H9 (cell line): ENCODE measurements around the gene NECAP2. TPM values are rescaled to one million over a fixed set of nuclear protein-coding genes. Genes with fewer than 3 reads are reported as not detected.

ENCODE experiments used
- DNase-seq: peaks from one replicate; pipeline ENCODE4 v3.0.0-alpha.2; 2017
- H2AFZ ChIP-seq: one replicate; pipeline ENCODE4 v1.6.1; 2013; ENCODE audit warnings: mild to moderate bottlenecking, low read length, control low read depth, moderate library complexity
- H2AK5ac ChIP-seq: 2 replicates; pipeline ENCODE4 v1.6.1; 2013; ENCODE audit warnings: low read length, control low read depth, mixed read lengths; ENCODE audit not compliant: insufficient read length
- H2BK120ac ChIP-seq: one replicate; pipeline ENCODE4 v1.6.1; 2013; ENCODE audit warnings: low read depth, mild to moderate bottlenecking, low read length, control low read depth, inconsistent platforms; ENCODE audit not compliant: poor library complexity, severe bottlenecking
- H2BK12ac ChIP-seq: 2 replicates; pipeline ENCODE4 v1.6.1; 2013; ENCODE audit warnings: low read length, control low read depth, mixed read lengths, low read depth; ENCODE audit not compliant: insufficient read length
- H2BK15ac ChIP-seq: 2 replicates; pipeline ENCODE4 v1.6.1; 2013; ENCODE audit warnings: low read depth, low read length, control low read depth
- H2BK20ac ChIP-seq: one replicate; pipeline ENCODE4 v1.6.1; 2013; ENCODE audit warnings: low read depth, mild to moderate bottlenecking, low read length, control low read depth, inconsistent platforms; ENCODE audit not compliant: poor library complexity, severe bottlenecking
- H2BK5ac ChIP-seq: 2 replicates; pipeline ENCODE4 v1.6.1; 2013; ENCODE audit warnings: low read length, control low read depth, mixed read lengths; ENCODE audit not compliant: insufficient read length
- H3K14ac ChIP-seq: 2 replicates; pipeline ENCODE4 v1.6.1; 2013; ENCODE audit warnings: low read length, control low read depth; ENCODE audit not compliant: insufficient read depth
- H3K18ac ChIP-seq: 2 replicates; pipeline ENCODE4 v1.6.1; 2013; ENCODE audit warnings: low read depth, mild to moderate bottlenecking, mixed read lengths, low read length, control low read depth; ENCODE audit not compliant: insufficient read length
- H3K23ac ChIP-seq: 2 replicates; pipeline ENCODE4 v1.6.1; 2013; ENCODE audit warnings: low read length, control low read depth, mixed read lengths, low read depth; ENCODE audit not compliant: insufficient read length
- H3K23me2 ChIP-seq: 2 replicates; pipeline ENCODE4 v1.6.1; 2013; ENCODE audit warnings: low read depth, mild to moderate bottlenecking, mixed read lengths, low read length, control low read depth; ENCODE audit not compliant: insufficient read length, poor library complexity, severe bottlenecking
- H3K27ac ChIP-seq: 2 replicates; pipeline ENCODE4 v1.5.1; 2013; ENCODE audit warnings: low read length, control low read depth, mixed read lengths, low read depth; ENCODE audit not compliant: insufficient read length
- H3K27me3 ChIP-seq: 2 replicates; pipeline ENCODE4 v1.6.1; 2013; ENCODE audit warnings: low read length, control low read depth, inconsistent platforms; ENCODE audit not compliant: insufficient read depth
- H3K4ac ChIP-seq: 2 replicates; pipeline ENCODE4 v1.6.1; 2013; ENCODE audit warnings: low read depth, mild to moderate bottlenecking, control low read depth, inconsistent platforms, low read length, moderate library complexity
- H3K4me1 ChIP-seq: 2 replicates; pipeline ENCODE4 v1.6.1; 2013; ENCODE audit warnings: low read length, control low read depth, inconsistent platforms; ENCODE audit not compliant: insufficient read depth
- H3K4me2 ChIP-seq: 2 replicates; pipeline ENCODE4 v1.6.1; 2013; ENCODE audit warnings: low read length, control low read depth, mixed read lengths; ENCODE audit not compliant: insufficient read length, insufficient read depth
- H3K56ac ChIP-seq: 2 replicates; pipeline ENCODE4 v1.6.1; 2013; ENCODE audit warnings: low read depth, mild to moderate bottlenecking, mixed read lengths, low read length, control low read depth; ENCODE audit not compliant: insufficient read length
- H3K79me1 ChIP-seq: 2 replicates; pipeline ENCODE4 v1.6.1; 2013; ENCODE audit warnings: low read depth, mild to moderate bottlenecking, moderate library complexity, low read length, control low read depth, inconsistent platforms; ENCODE audit not compliant: insufficient read depth, poor library complexity, severe bottlenecking
- H3K79me2 ChIP-seq: 2 replicates; pipeline ENCODE4 v1.6.1; 2013; ENCODE audit warnings: low read length, control low read depth, inconsistent platforms; ENCODE audit not compliant: insufficient read depth
- H3K9ac ChIP-seq: 2 replicates; pipeline ENCODE4 v1.6.1; 2013; ENCODE audit warnings: low read length, control low read depth, mixed read lengths; ENCODE audit not compliant: insufficient read length; ENCODE audit errors: extremely low read depth
- H3K9me3 ChIP-seq: one replicate; pipeline ENCODE4 v1.6.1; 2013; ENCODE audit warnings: low read depth, low read length, inconsistent platforms; ENCODE audit not compliant: control insufficient read depth
- H3T11ph ChIP-seq: one replicate; pipeline ENCODE4 v1.6.1; 2013; ENCODE audit warnings: mild to moderate bottlenecking, low read length, control low read depth, inconsistent platforms
- H4K20me1 ChIP-seq: one replicate; pipeline ENCODE4 v1.6.1; 2013; ENCODE audit not compliant: control insufficient read depth, insufficient read length, insufficient read depth
- H4K5ac ChIP-seq: 2 replicates; pipeline ENCODE4 v1.6.1; 2013; ENCODE audit warnings: low read depth, mild to moderate bottlenecking, mixed read lengths, low read length, control low read depth; ENCODE audit not compliant: insufficient read length
- H4K8ac ChIP-seq: replicated peaks from 2 replicates; pipeline ENCODE4 v1.6.1; 2013; ENCODE audit warnings: low read length, control low read depth, mixed read lengths, low read depth; ENCODE audit not compliant: insufficient read length
- H4K91ac ChIP-seq: 2 replicates; pipeline ENCODE4 v1.6.1; 2013; ENCODE audit warnings: low read depth, mild to moderate bottlenecking, moderate library complexity, mixed read lengths, low read length, control low read depth; ENCODE audit not compliant: insufficient read length
- H3K27ac Mint-ChIP-seq, 3 experiments: 2 replicates in 2 of 3; 3 replicates in 1 of 3; pipeline ENCODE4 v1.8.0; 2020 to 2021; ENCODE audit warnings: mixed read lengths in 3 of 3, mild to moderate bottlenecking in 1 of 3, moderate library complexity in 1 of 3
- H3K27me3 Mint-ChIP-seq: 2 replicates; pipeline ENCODE4 v1.8.0; 2021; ENCODE audit warnings: low read depth, mild to moderate bottlenecking, moderate library complexity, mixed read lengths
- H3K36me3 Mint-ChIP-seq, 3 experiments: 2 replicates in 2 of 3; 3 replicates in 1 of 3; pipeline ENCODE4 v1.8.0; 2020 to 2021; ENCODE audit warnings: low read depth in 3 of 3, mixed read lengths in 3 of 3; ENCODE audit not compliant: insufficient read depth in 1 of 3
- H3K4me1 Mint-ChIP-seq, 2 experiments: 2 replicates each; pipeline ENCODE4 v1.8.0; 2020; ENCODE audit warnings: mixed read lengths in 2 of 2
- H3K4me3 Mint-ChIP-seq, 2 experiments: 2 replicates in 1 of 2; 3 replicates in 1 of 2; pipeline ENCODE4 v1.8.0; 2020 to 2021; ENCODE audit warnings: mild to moderate bottlenecking in 2 of 2, mixed read lengths in 2 of 2, moderate library complexity in 1 of 2
- H3K9me3 Mint-ChIP-seq, 2 experiments: 2 replicates in 1 of 2; 3 replicates in 1 of 2; pipeline ENCODE4 v1.8.0; 2020; ENCODE audit warnings: mild to moderate bottlenecking in 2 of 2, mixed read lengths in 2 of 2, moderate library complexity in 1 of 2
- WGBS: extraction: QIAGEN DNeasy Blood & Tissue Kit; methylation state at CpG from one replicate; pipeline ENCODE4 v1.1.7; 2013; ENCODE audit warnings: missing lambda C conversion rate, low lambda C conversion rate, mixed read lengths; ENCODE audit not compliant: insufficient read length; ENCODE audit errors: extremely low coverage; 5-methylcytosine and 5-hydroxymethylcytosine counted together
- total RNA-seq: library from RNA; stranded (reverse); gene quantifications from 2 replicates; pipeline ENCODE4 v1.2.1, GENCODE V29; 2021
- TF ChIP-seq, protein P1 (sequence below): fragments of 200-600 bp; sonication (generic); conservative IDR thresholded peaks from 3 replicates; pipeline ENCODE4 v1.8.0; 2021; ENCODE audit warnings: antibody characterized with exemption, mild to moderate bottlenecking

Gene NECAP2
- total RNA-seq, 1 experiment from 2014 or later, result 33.2 TPM

DNA sequence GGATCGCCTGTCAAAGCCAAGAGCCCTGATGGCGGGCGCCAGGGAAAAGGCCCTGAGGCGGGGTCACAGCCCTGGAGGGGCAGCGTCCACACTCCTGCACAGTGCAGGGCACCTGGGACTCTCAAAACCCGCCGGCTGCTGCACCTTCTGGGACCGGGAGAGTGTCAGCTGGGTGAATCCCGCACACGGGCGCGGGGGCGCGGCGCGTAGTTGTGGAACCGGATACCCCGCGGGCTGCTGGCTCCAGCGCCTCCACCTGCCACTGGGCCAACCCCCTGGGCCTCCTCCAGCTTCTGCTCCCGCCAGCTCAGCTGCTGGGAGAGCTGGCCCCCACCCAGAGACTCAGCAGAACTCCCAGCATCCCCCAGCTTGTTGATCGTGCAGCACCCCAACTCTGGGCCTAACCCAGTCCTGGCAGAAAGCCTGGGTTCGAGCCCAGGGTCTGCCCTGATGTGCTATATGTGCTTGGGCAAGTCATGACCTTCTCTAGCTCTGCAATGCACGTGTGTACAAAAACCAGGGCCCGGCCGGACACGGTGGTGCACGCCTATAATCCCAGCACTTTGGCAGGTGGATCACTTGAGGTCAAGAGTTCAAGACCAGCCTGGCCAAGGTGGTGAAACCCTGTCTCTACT lies 33.8 kb downstream of the NECAP2 start:
- H3K27ac ChIP-seq, result no peak overlapping the region
- no peaks in the 10 kb centered on the region for H3K4me1 Mint-ChIP-seq
- no peaks in the 10 kb centered on the region for H3K27me3 Mint-ChIP-seq
- H4K20me1 ChIP-seq, result no peaks in the 10 kb centered on the region
- no peak overlapping the region for H4K5ac ChIP-seq
- H3K23me2 ChIP-seq, result no peaks in the 10 kb centered on the region
- H3K27me3 ChIP-seq, result no peaks in the 10 kb centered on the region
- H3K18ac ChIP-seq, result no peak overlapping the region
- no peak overlapping the region for H2BK12ac ChIP-seq
- H3K36me3 Mint-ChIP-seq, result peaks cover 6 to 44% (median 35%) of the 10 kb centered on the region in 3 experiments
- H3K27ac Mint-ChIP-seq, result no peak overlapping the region; a peak in 1 of 7 replicates
- no peak overlapping the region for H3K4ac ChIP-seq
- H3K14ac ChIP-seq, result no peak overlapping the region
- no peak overlapping the region for H2BK120ac ChIP-seq
- no peak overlapping the region for H2AFZ ChIP-seq
- H3K56ac ChIP-seq, result no peak overlapping the region
- H2BK15ac ChIP-seq, result no peak overlapping the region
- no peak overlapping the region for H3K4me2 ChIP-seq
- no peak overlapping the region for H4K8ac ChIP-seq
- no peaks in the 10 kb centered on the region for H3K9me3 Mint-ChIP-seq
- H3K4me3 Mint-ChIP-seq, result no peak overlapping the region
- DNase-seq, result no peak
- H3K23ac ChIP-seq, result no peak overlapping the region
- H2BK5ac ChIP-seq, result no peak overlapping the region
- no peak overlapping the region for H4K91ac ChIP-seq
- H2AK5ac ChIP-seq, result no peak overlapping the region
- H3K79me1 ChIP-seq, result no peaks in the 10 kb centered on the region
- no peak overlapping the region for H3K9ac ChIP-seq
- H3K9me3 ChIP-seq, result no peaks in the 10 kb centered on the region
- no peak overlapping the region for H3T11ph ChIP-seq
- TF ChIP-seq, protein P1, sequence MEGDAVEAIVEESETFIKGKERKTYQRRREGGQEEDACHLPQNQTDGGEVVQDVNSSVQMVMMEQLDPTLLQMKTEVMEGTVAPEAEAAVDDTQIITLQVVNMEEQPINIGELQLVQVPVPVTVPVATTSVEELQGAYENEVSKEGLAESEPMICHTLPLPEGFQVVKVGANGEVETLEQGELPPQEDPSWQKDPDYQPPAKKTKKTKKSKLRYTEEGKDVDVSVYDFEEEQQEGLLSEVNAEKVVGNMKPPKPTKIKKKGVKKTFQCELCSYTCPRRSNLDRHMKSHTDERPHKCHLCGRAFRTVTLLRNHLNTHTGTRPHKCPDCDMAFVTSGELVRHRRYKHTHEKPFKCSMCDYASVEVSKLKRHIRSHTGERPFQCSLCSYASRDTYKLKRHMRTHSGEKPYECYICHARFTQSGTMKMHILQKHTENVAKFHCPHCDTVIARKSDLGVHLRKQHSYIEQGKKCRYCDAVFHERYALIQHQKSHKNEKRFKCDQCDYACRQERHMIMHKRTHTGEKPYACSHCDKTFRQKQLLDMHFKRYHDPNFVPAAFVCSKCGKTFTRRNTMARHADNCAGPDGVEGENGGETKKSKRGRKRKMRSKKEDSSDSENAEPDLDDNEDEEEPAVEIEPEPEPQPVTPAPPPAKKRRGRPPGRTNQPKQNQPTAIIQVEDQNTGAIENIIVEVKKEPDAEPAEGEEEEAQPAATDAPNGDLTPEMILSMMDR, result no peak
- H2BK20ac ChIP-seq, result no peak overlapping the region
- no CpG with 5 or more reads among the region's 28 CpGs for WGBS
- no peaks in the 10 kb centered on the region for H3K79me2 ChIP-seq
- H3K4me1 ChIP-seq, result no peaks in the 10 kb centered on the region
